Loucy (cell line): ENCODE measurements around the gene CFAP65.

Source experiments
- H2AFZ ChIP-seq: fragments of 200-600 bp; sonication (generic); 2 replicates; pipeline ENCODE4 v1.6.0; 2016; ENCODE audit warnings: antibody characterized with exemption, mild to moderate bottlenecking, low read length, moderate library complexity
- H3F3A ChIP-seq: fragments of 200-600 bp; 2 replicates; pipeline ENCODE4 v1.6.0; 2016; ENCODE audit warnings: antibody characterized with exemption, low read depth, mild to moderate bottlenecking
- H3K27me3 ChIP-seq: fragments of 200-600 bp; sonication (generic); 2 replicates; pipeline ENCODE4 v1.6.1; 2014; ENCODE audit warnings: low read length, mild to moderate bottlenecking; ENCODE audit not compliant: insufficient read depth, poor library complexity, severe bottlenecking
- H3K36me3 ChIP-seq: fragments of 200-600 bp; sonication (generic); 2 replicates; pipeline ENCODE4 v1.6.1; 2016; ENCODE audit warnings: low read length; ENCODE audit not compliant: insufficient read depth
- H3K4me1 ChIP-seq: fragments of 200-600 bp; sonication (generic); 2 replicates; pipeline ENCODE4 v1.5.1; 2014; ENCODE audit warnings: low read length, mild to moderate bottlenecking; ENCODE audit not compliant: insufficient read depth, poor library complexity, severe bottlenecking
- H3K4me2 ChIP-seq: fragments of 200-600 bp; sonication (generic); 2 replicates; pipeline ENCODE4 v1.6.0; 2014; ENCODE audit warnings: antibody characterized with exemption, low read length, low read depth, mild to moderate bottlenecking; ENCODE audit not compliant: poor library complexity, severe bottlenecking
- H3K4me3 ChIP-seq: fragments of 200-600 bp; sonication (generic); 2 replicates; pipeline ENCODE4 v1.5.1; 2014; ENCODE audit warnings: low read length, mild to moderate bottlenecking, mixed read lengths; ENCODE audit not compliant: poor library complexity, severe bottlenecking
- H3K79me2 ChIP-seq: fragments of 200-600 bp; sonication (generic); 2 replicates; pipeline ENCODE4 v1.6.1; 2014; ENCODE audit warnings: low read length; ENCODE audit not compliant: insufficient read depth
- H3K9ac ChIP-seq: fragments of 200-600 bp; sonication (generic); 2 replicates; pipeline ENCODE4 v1.6.0; 2014; ENCODE audit warnings: mild to moderate bottlenecking, low read depth, low read length, moderate library complexity; ENCODE audit not compliant: poor library complexity, severe bottlenecking
- H3K9me2 ChIP-seq: fragments of 200-600 bp; sonication (generic); replicated peaks from 2 replicates; pipeline ENCODE4 v1.6.1; 2016; ENCODE audit warnings: low read depth, low read length, mixed read lengths
- H3K9me3 ChIP-seq: fragments of 200-600 bp; sonication (generic); 2 replicates; pipeline ENCODE4 v1.6.1; 2014; ENCODE audit warnings: mild to moderate bottlenecking, antibody characterized with exemption, low read length, low read depth; ENCODE audit not compliant: insufficient read depth
- H4K20me1 ChIP-seq: fragments of 200-600 bp; sonication (generic); 2 replicates; pipeline ENCODE4 v1.6.0; 2014; ENCODE audit warnings: antibody characterized with exemption, low read length, mild to moderate bottlenecking; ENCODE audit not compliant: insufficient read depth, poor library complexity, severe bottlenecking
- CTCF ChIP-seq: fragments of 200-600 bp; sonication (generic); conservative IDR thresholded peaks from 2 replicates; pipeline ENCODE4 v1.5.1; 2014; ENCODE audit warnings: mild to moderate bottlenecking, antibody characterized with exemption, low read length
- EZH2phosphoT487 ChIP-seq: fragments of 200-600 bp; IDR thresholded peaks from 2 replicates; pipeline ENCODE4 v1.6.1; 2018; ENCODE audit warnings: antibody characterized with exemption, mild to moderate bottlenecking, moderate library complexity, borderline replicate concordance

The CFAP65 gene

GRCh38 chr2:219086196-219086595, 44.9 kb upstream of the CFAP65 start:
- H3K9me3 ChIP-seq = no peaks in the 10 kb centered on the region
- peak overlapping the region; percentile 10 for H3K9ac ChIP-seq
- H3K27me3 ChIP-seq = no peaks in the 10 kb centered on the region
- H2AFZ ChIP-seq = no peak overlapping the region
- no peak overlapping the region for H3K4me3 ChIP-seq
- no peaks in the 10 kb centered on the region for H3K36me3 ChIP-seq
- no peaks in the 10 kb centered on the region for H4K20me1 ChIP-seq
- no peaks in the 10 kb centered on the region for H3K9me2 ChIP-seq
- H3F3A ChIP-seq = no peaks in the 10 kb centered on the region
- TF ChIP-seq CTCF (no peak), EZH2phosphoT487 (no peak)
- H3K79me2 ChIP-seq = no peaks in the 10 kb centered on the region
- H3K4me1 ChIP-seq = peaks cover 29% of the 10 kb centered on the region
- H3K4me2 ChIP-seq = no peak overlapping the region

GRCh38 chr2:219084791-219085190, 43.5 kb upstream of the CFAP65 start:
- Histone ChIP-seq H3F3A (no peaks in the 10 kb centered on the region), H3K4me1 (peaks cover 29% of the 10 kb centered on the region), H3K36me3 (no peaks in the 10 kb centered on the region)

GRCh38 chr2:219082332-219082958, 41.1 kb upstream of the CFAP65 start:
- H3K4me1 ChIP-seq = peaks cover 29% of the 10 kb centered on the region
- no peak for TF ChIP-seq EZH2phosphoT487
- TF ChIP-seq CTCF = no peak
- no peaks in the 10 kb centered on the region for H3K27me3 ChIP-seq
- H3K4me2 ChIP-seq = no peak overlapping the region
- no peaks in the 10 kb centered on the region for H3K9me3 ChIP-seq
- no peaks in the 10 kb centered on the region for H3K9me2 ChIP-seq
- H3K9ac ChIP-seq = no peak overlapping the region
- H3F3A ChIP-seq = no peaks in the 10 kb centered on the region
- no peak overlapping the region for H2AFZ ChIP-seq
- H3K4me3 ChIP-seq = no peak overlapping the region
- H4K20me1 ChIP-seq = no peaks in the 10 kb centered on the region
- no peaks in the 10 kb centered on the region for H3K79me2 ChIP-seq
- H3K36me3 ChIP-seq = peaks cover 2% of the 10 kb centered on the region; the same call in 1 of the 2 replicates

More at GRCh38 chr2:219084791-219085190, 43.5 kb upstream of the CFAP65 start:
- Histone ChIP-seq H3K4me3 (peak overlapping the region; percentile 55), H3K9ac (peak overlapping the region; percentile 45), H3K9me3 (no peaks in the 10 kb centered on the region), H3K9me2 (no peaks in the 10 kb centered on the region), H3K79me2 (no peaks in the 10 kb centered on the region), H4K20me1 (no peaks in the 10 kb centered on the region), H2AFZ (peak overlapping the region; percentile 74), H3K4me2 (peak overlapping the region; percentile 75), H3K27me3 (no peaks in the 10 kb centered on the region)
- TF ChIP-seq CTCF = no peak
- TF ChIP-seq EZH2phosphoT487 = no peak
